Heart right ventricle (tissue), 16 donors: ENCODE measurements around the gene RAB12. TPM values are rescaled to one million over a fixed set of nuclear protein-coding genes. Genes with fewer than 3 reads are reported as not detected.
A peak's percentile ranks its signal among the peaks of the same experiment; 100 is the strongest.

Source experiments
- ATAC-seq, 8 donors: fragments of 200-7000 bp; cut with Tn5 transposase; one replicate each; pipeline ENCODE4 v1.9.1; 2020; ENCODE audit warnings: mild to moderate bottlenecking in 8 of 8, moderate library complexity in 8 of 8, moderate number of reproducible peaks in 1 of 8
- DNase-seq, 2 donors: peaks; one replicate each; pipeline ENCODE4 v3.0.0-alpha.2; 2020
- H3K27ac ChIP-seq, 10 donors: fragments of 200-600 bp; sonication (generic) in 2 of 10; one replicate each; pipeline versions ENCODE4 v1.5.0 to v1.8.0; 2020 to 2022; ENCODE audit warnings: mild to moderate bottlenecking in 3 of 10
- H3K27me3 ChIP-seq, 7 donors: fragments of 200-600 bp; one replicate each; pipeline ENCODE4 v1.8.0; 2021 to 2022; ENCODE audit warnings: mild to moderate bottlenecking in 2 of 7
- H3K36me3 ChIP-seq, 9 donors: fragments of 200-600 bp; sonication (generic) in 1 of 9; one replicate each; pipeline versions ENCODE4 v1.5.0 to v1.8.0; 2020 to 2022; ENCODE audit warnings: mild to moderate bottlenecking in 2 of 9
- H3K4me1 ChIP-seq, 9 donors: fragments of 200-600 bp; sonication (generic) in 1 of 9; one replicate each; pipeline versions ENCODE4 v1.5.0 to v1.8.0; 2020 to 2022; ENCODE audit warnings: mild to moderate bottlenecking in 4 of 9
- H3K4me3 ChIP-seq, 10 donors: fragments of 200-600 bp; sonication (generic) in 2 of 10; one replicate each; pipeline versions ENCODE4 v1.5.0 to v1.8.0; 2020 to 2022; ENCODE audit warnings: mild to moderate bottlenecking in 7 of 10, moderate library complexity in 2 of 10
- H3K9me3 ChIP-seq, 11 donors: fragments of 200-600 bp in 10 of 11; sonication (generic) in 2 of 11; one replicate each; pipeline versions ENCODE4 v1.5.0 to v1.8.0; 2013 to 2022; ENCODE audit warnings: mild to moderate bottlenecking in 2 of 11, control low read depth in 1 of 11, moderate library complexity in 1 of 11
- WGBS, 2 donors: extraction: QIAGEN DNeasy Blood & Tissue Kit; methylation state at CpG; one replicate each; pipeline ENCODE4 v1.1.7; 2013; ENCODE audit warnings: inconsistent platforms in 1 of 2; 5-methylcytosine and 5-hydroxymethylcytosine counted together
- intact Hi-C, 10 donors: fragments of 100-400 bp; cut with DNase I; formaldehyde crosslinking; loops; one replicate each; pipeline versions ENCODE4 v1.11.1 to v1.14.2; 2022
- polyA plus RNA-seq, 2 donors: library from polyadenylated mRNA; stranded (reverse); fragments of 200-250 nt; gene quantifications; one replicate each; pipeline ENCODE4 v1.2.3, GENCODE V29; 2013
- total RNA-seq, 10 donors: library from RNA; stranded (reverse); fragmentation: NEBNext Ultra II Directional in 3 of 10; extraction: Animal tissue kit (Norgen Biotek cat#: 25700) in 3 of 10; gene quantifications; one replicate each; pipeline versions ENCODE4 v1.2.1 to v1.2.4, GENCODE V29; 2021 to 2023
- TF ChIP-seq, protein P1 (sequence below), 9 donors: fragments of 200-600 bp; sonication (generic) in 2 of 9; IDR thresholded peaks; one replicate each; pipeline versions ENCODE4 v1.5.0 to v1.8.0; 2021 to 2022; ENCODE audit warnings: antibody characterized with exemption in 9 of 9, mild to moderate bottlenecking in 5 of 9, moderate library complexity in 1 of 9
- donor health status: Arrhythmogenic right ventricular cardiomyopathy.
- donor health status: ischemic (EF 13 %, LVEDD 7.1; RV severe dilation, severe dysfunction).
- donor health status: healthy with polysubstance abuse.
- donor health status: DM: no; HTN: yes; CAD: no.
- donor health status: DM: no; HTN: no; CAD: no.
- donor health status: ischemic (EF 25% LVEDD 6.9; RV normal size, moderate dysfunction).
- donor health status: ischemic (EF 25% LVEDD 5.7; RV mildly dilated, moderate dysfunction).
- donor health status: healthy.
- donor health status: DM: yes; HTN: yes; CAD: no.
- donor health status: Ischemic cardiomyopathy.
- donor health status: ischemic (EF 35%, LVEDD 5.7; RV mildly dilated, moderate dysfunction).
- donor health status: nonischemic (EF 11% LVEDD 7.7; RV severe dilation, severe dysfunction).
- donor health status: DM: yes; HTN: yes; CAD: no.
- donor health status: PGD.
- donor health status: ischemic (EF 29% LVEDD 5.4; RV normal size, mild dysfunction).
- donor health status: nonischemic (EF 23%, LVEDD 6.1; RV moderate dilation, normal function).

RAB12 gene
- total and polyA plus RNA-seq, 12 donors, result 40.8 to 121 (median 104) TPM

- Histone ChIP-seq H3K36me3 (peaks cover 0 to 8% (median 0%) of the 10 kb centered on the region in 9 donors), H3K27ac (peak overlapping the region; percentile 70 to 88 (median 78)), H3K4me1 (peaks cover 0 to 48% (median 29%) of the 10 kb centered on the region in 9 donors), H3K9me3 (no peaks in the 10 kb centered on the region), H3K27me3 (no peaks in the 10 kb centered on the region), H3K4me3 (peak overlapping the region; percentile 23 to 97 (median 89))
- 69 to 73% methylated on average over 18 of the region's 18 CpGs for WGBS, 2 donors
- peak in 1 of 8 donors; percentile 52 for ATAC-seq
- no peak for DNase-seq
- TF ChIP-seq, protein P1, sequence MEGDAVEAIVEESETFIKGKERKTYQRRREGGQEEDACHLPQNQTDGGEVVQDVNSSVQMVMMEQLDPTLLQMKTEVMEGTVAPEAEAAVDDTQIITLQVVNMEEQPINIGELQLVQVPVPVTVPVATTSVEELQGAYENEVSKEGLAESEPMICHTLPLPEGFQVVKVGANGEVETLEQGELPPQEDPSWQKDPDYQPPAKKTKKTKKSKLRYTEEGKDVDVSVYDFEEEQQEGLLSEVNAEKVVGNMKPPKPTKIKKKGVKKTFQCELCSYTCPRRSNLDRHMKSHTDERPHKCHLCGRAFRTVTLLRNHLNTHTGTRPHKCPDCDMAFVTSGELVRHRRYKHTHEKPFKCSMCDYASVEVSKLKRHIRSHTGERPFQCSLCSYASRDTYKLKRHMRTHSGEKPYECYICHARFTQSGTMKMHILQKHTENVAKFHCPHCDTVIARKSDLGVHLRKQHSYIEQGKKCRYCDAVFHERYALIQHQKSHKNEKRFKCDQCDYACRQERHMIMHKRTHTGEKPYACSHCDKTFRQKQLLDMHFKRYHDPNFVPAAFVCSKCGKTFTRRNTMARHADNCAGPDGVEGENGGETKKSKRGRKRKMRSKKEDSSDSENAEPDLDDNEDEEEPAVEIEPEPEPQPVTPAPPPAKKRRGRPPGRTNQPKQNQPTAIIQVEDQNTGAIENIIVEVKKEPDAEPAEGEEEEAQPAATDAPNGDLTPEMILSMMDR (IDR thresholded peaks at IDR 0.05), result no peak
- intact Hi-C loops, result loop anchor here in 1 of 10 donors (5.0 to 10.0 kb wide), 2 partner anchors 46 to 83 kb away; no protein-coding TSS in a partner anchor
Measured at GRCh38 chr18:8607776-8608742, 1.2 kb upstream of the RAB12 start.

GRCh38 chr18:8609659-8610458 is 622 bp downstream of the RAB12 start:
- intact Hi-C loops, result loop anchor here in 1 of 10 donors (5.0 to 10.0 kb wide), 2 partner anchors 48 to 85 kb away; no protein-coding TSS in a partner anchor

GRCh38 chr18:8610459-8610851 is 1.2 kb downstream of the RAB12 start:
- peaks cover 5 to 65% (median 49%) of the 10 kb centered on the region in 9 donors for H3K4me1 ChIP-seq
- peak overlapping the region; percentile 68 to 97 (median 90) for H3K4me3 ChIP-seq
- H3K9me3 ChIP-seq, result no peaks in the 10 kb centered on the region
- H3K27ac ChIP-seq, result peak overlapping the region in 9 of 10 donors; percentile 72 to 89 (median 81)
- peak in 1 of 2 donors; percentile 33 for DNase-seq
- WGBS, 2 donors, result 4 to 6% methylated on average over 13 of the region's 13 CpGs
- intact Hi-C loops, result no loop called here
- peaks cover 0 to 8% (median 0%) of the 10 kb centered on the region in 9 donors for H3K36me3 ChIP-seq
- H3K27me3 ChIP-seq, result no peaks in the 10 kb centered on the region
- ATAC-seq, result peak in 5 of 8 donors; percentile 16 to 40 (median 38)
- TF ChIP-seq, protein P1 (IDR thresholded peaks at IDR 0.05), result no peak

More at GRCh38 chr18:8609659-8610458, 622 bp downstream of the RAB12 start:
- WGBS, 2 donors, result 0% methylated on average over 65 to 78 of the region's 78 CpGs
- Histone ChIP-seq H3K27ac (peak overlapping the region in 9 of 10 donors; percentile 72 to 89 (median 81)), H3K4me3 (peak overlapping the region; percentile 68 to 97 (median 90)), H3K36me3 (peaks cover 0 to 8% (median 0%) of the 10 kb centered on the region in 9 donors), H3K4me1 (peaks cover 1 to 59% (median 43%) of the 10 kb centered on the region in 9 donors), H3K9me3 (no peaks in the 10 kb centered on the region), H3K27me3 (no peaks in the 10 kb centered on the region)
- peak in 6 of 8 donors; percentile 4 to 42 (median 21) for ATAC-seq
- TF ChIP-seq, protein P1 (IDR thresholded peaks at IDR 0.05), result no peak
- peak in 1 of 2 donors; percentile 26 for DNase-seq
